OCI-LY3 (cell line): Measurements from ENCODE around the gene ERBB4.

Experiments
- H2AFZ ChIP-seq: fragments of 200-600, 300-600 bp; shearing (Covaris generic); 2 replicates; pipeline ENCODE4 v1.6.0; 2014; ENCODE audit warnings: antibody characterized with exemption, low read depth, low read length
- H3K27ac ChIP-seq: fragments of 200-600, 300-600 bp; sonication (generic); 2 replicates; pipeline ENCODE4 v1.5.1; 2014; ENCODE audit warnings: mild to moderate bottlenecking, low read length, moderate library complexity, mixed read lengths
- H3K27me3 ChIP-seq: fragments of 200-600, 300-600 bp; sonication (generic); 2 replicates; pipeline ENCODE4 v1.6.1; 2014; ENCODE audit warnings: low read depth, low read length, mixed read lengths
- H3K36me3 ChIP-seq: fragments of 200-600, 300-600 bp; sonication (generic); replicated peaks from 2 replicates; pipeline ENCODE3; 2014; ENCODE audit warnings: low read depth, low read length, mixed read lengths
- H3K4me1 ChIP-seq: fragments of 300-600, 200-600 bp; sonication (generic); 2 replicates; pipeline ENCODE4 v1.6.1; 2014; ENCODE audit warnings: low read length, mixed read lengths
- H3K4me2 ChIP-seq: fragments of 200-600, 300-600 bp; sonication (generic); 2 replicates; pipeline ENCODE4 v1.6.1; 2014; ENCODE audit warnings: low read length, mixed read lengths
- H3K4me3 ChIP-seq: fragments of 300-600, 200-600 bp; sonication (generic); 2 replicates; pipeline ENCODE4 v1.5.1; 2014; ENCODE audit warnings: antibody characterized with exemption, mild to moderate bottlenecking, low read length, moderate library complexity
- H3K79me2 ChIP-seq: fragments of 300-600, 200-600 bp; shearing (Covaris generic); 2 replicates; pipeline ENCODE4 v1.6.1; 2014; ENCODE audit warnings: mild to moderate bottlenecking, low read length, mixed read lengths
- H3K9ac ChIP-seq: fragments of 300-600, 200-600 bp; shearing (Covaris generic); 2 replicates; pipeline ENCODE4 v1.6.0; 2014; ENCODE audit warnings: mild to moderate bottlenecking, low read length, moderate library complexity
- H3K9me3 ChIP-seq: fragments of 200-600, 300-600 bp; shearing (Covaris generic); 2 replicates; pipeline ENCODE4 v1.6.1; 2014; ENCODE audit warnings: low read length, mixed read lengths; ENCODE audit not compliant: insufficient read depth
- H4K20me1 ChIP-seq: fragments of 200-600, 300-600 bp; sonication (generic); 2 replicates; pipeline ENCODE4 v1.6.1; 2016; ENCODE audit warnings: low read length, mixed read lengths; ENCODE audit not compliant: insufficient read depth
- EZH2phosphoT487 ChIP-seq: fragments of 200-600 bp; shearing (Covaris generic); IDR thresholded peaks from 2 replicates; pipeline ENCODE4 v1.6.1; 2018; ENCODE audit warnings: antibody characterized with exemption, mixed run types, low read depth
- TF ChIP-seq, protein P1 (sequence below): fragments of 200-600, 300-600 bp; sonication (generic); IDR thresholded peaks from 2 replicates; pipeline ENCODE4 v1.5.1; 2014; ENCODE audit warnings: antibody characterized with exemption, low read length, low read depth

ERBB4 gene

DNA sequence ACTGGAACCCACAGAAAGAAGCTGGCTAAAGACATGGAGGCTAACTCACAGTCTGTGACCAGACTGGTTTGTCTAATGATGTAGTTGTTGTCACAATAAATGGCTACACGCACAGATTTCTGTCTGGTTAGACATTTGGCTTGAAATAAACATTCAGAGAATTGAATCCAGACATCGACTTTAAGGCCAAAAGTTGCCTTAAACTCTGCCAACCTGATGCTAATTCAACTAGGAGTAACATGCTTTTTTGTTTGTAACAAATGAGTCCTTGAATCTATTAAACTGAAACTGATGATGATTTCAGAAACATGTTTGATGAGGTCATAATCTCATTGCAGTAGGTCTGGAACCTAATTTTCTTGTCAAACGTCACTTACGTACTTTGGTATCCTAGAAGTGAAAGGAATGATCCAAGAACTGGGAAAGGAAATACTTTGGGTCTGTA lies 123.8 kb downstream of the ERBB4 start:
- no peaks in the 10 kb centered on the region for H3K27me3 ChIP-seq
- no peaks in the 10 kb centered on the region for H3K79me2 ChIP-seq
- no peaks in the 10 kb centered on the region for H3K36me3 ChIP-seq
- TF ChIP-seq, protein P1, sequence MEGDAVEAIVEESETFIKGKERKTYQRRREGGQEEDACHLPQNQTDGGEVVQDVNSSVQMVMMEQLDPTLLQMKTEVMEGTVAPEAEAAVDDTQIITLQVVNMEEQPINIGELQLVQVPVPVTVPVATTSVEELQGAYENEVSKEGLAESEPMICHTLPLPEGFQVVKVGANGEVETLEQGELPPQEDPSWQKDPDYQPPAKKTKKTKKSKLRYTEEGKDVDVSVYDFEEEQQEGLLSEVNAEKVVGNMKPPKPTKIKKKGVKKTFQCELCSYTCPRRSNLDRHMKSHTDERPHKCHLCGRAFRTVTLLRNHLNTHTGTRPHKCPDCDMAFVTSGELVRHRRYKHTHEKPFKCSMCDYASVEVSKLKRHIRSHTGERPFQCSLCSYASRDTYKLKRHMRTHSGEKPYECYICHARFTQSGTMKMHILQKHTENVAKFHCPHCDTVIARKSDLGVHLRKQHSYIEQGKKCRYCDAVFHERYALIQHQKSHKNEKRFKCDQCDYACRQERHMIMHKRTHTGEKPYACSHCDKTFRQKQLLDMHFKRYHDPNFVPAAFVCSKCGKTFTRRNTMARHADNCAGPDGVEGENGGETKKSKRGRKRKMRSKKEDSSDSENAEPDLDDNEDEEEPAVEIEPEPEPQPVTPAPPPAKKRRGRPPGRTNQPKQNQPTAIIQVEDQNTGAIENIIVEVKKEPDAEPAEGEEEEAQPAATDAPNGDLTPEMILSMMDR = no peak
- TF ChIP-seq EZH2phosphoT487 = no peak
- no peak overlapping the region for H3K27ac ChIP-seq
- no peak overlapping the region for H2AFZ ChIP-seq
- H3K9ac ChIP-seq = no peak overlapping the region
- H3K9me3 ChIP-seq = no peaks in the 10 kb centered on the region
- no peaks in the 10 kb centered on the region for H4K20me1 ChIP-seq
- no peak overlapping the region for H3K4me3 ChIP-seq
- no peak overlapping the region for H3K4me2 ChIP-seq
- no peaks in the 10 kb centered on the region for H3K4me1 ChIP-seq

DNA sequence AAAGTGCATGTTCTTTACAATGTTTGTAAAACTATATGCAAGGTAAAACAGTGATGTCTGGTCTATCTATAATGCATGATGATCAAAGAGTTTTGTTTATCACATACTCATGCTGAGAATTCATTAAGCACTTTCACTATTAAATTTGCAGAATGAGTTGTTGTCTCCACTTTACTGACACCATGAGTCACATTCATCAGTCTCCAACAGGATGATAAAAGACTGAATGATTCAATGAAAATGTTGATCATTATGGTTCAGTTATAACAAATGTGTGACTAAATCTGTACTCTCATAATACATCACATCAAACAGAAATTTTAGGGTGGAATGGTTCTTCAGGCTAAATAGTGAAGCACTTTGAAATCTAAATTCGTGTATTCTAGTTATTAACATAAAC lies 129.0 kb downstream of the ERBB4 start:
- H3K79me2 ChIP-seq = no peaks in the 10 kb centered on the region
- no peak overlapping the region for H3K4me2 ChIP-seq
- no peaks in the 10 kb centered on the region for H3K9me3 ChIP-seq
- H3K36me3 ChIP-seq = no peaks in the 10 kb centered on the region
- no peak overlapping the region for H3K4me3 ChIP-seq
- no peaks in the 10 kb centered on the region for H4K20me1 ChIP-seq
- no peaks in the 10 kb centered on the region for H3K27me3 ChIP-seq
- no peak overlapping the region for H2AFZ ChIP-seq
- no peaks in the 10 kb centered on the region for H3K4me1 ChIP-seq
- no peak overlapping the region for H3K27ac ChIP-seq
- TF ChIP-seq, protein P1 = no peak
- H3K9ac ChIP-seq = no peak overlapping the region

DNA sequence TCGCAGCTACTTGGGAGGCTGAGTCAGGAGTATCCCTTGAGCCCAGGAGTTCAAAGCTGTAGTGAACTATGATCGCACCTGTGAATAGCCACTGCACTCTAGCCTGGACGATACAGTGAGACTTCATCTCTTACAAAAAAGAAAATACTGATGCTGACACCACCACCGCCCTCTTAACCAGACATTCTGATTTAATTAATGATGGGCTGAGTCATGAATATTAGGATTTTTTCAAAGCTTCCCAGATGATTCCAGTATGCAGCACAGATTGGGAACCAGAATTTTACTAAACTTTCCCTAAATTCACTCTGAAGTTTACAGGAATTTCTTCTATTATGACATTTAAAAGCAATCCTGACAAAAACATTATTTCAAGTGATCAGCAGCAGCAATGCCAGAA lies 130.1 kb downstream of the ERBB4 start:
- TF ChIP-seq, protein P1 = no peak
- TF ChIP-seq EZH2phosphoT487 = no peak
- no peak overlapping the region for H2AFZ ChIP-seq
- H3K27me3 ChIP-seq = no peaks in the 10 kb centered on the region
- no peak overlapping the region for H3K9ac ChIP-seq
- no peak overlapping the region for H3K27ac ChIP-seq
- no peak overlapping the region for H3K4me2 ChIP-seq
- no peak overlapping the region for H3K4me3 ChIP-seq
- no peaks in the 10 kb centered on the region for H4K20me1 ChIP-seq
- H3K79me2 ChIP-seq = no peaks in the 10 kb centered on the region
- H3K9me3 ChIP-seq = no peaks in the 10 kb centered on the region
- H3K36me3 ChIP-seq = no peaks in the 10 kb centered on the region
- peaks cover 9% of the 10 kb centered on the region for H3K4me1 ChIP-seq

DNA sequence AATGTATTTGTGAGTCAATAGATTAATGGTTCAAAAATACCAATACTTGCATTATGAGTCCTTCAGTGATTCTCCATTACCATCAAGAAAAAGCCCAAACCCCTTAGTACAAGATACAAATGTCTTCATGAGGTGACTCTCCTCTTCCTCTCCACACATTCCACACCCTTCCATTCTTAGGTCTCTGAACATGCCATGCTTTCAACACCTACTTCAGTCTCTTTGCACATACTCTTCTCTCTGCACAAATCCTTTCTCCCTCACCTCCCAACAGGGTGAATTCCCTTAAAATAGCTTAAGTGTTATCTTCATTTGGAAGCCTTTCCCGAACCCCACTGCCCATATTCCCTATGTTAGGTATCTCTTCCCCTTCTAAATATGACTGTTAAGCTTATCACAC lies 131.9 kb downstream of the ERBB4 start:
- no peak overlapping the region for H2AFZ ChIP-seq
- H3K9me3 ChIP-seq = no peaks in the 10 kb centered on the region
- H3K36me3 ChIP-seq = no peaks in the 10 kb centered on the region
- H4K20me1 ChIP-seq = no peaks in the 10 kb centered on the region
- H3K79me2 ChIP-seq = no peaks in the 10 kb centered on the region
- H3K4me3 ChIP-seq = no peak overlapping the region
- no peak overlapping the region for H3K9ac ChIP-seq
- no peak overlapping the region for H3K4me2 ChIP-seq
- H3K4me1 ChIP-seq = peaks cover 10% of the 10 kb centered on the region
- no peaks in the 10 kb centered on the region for H3K27me3 ChIP-seq
- no peak overlapping the region for H3K27ac ChIP-seq
- TF ChIP-seq, protein P1 = no peak
- no peak for TF ChIP-seq EZH2phosphoT487
